ENCODE measurements around the gene WDR31.
"Not testable (repeated sequence)": the region's sequence is repeated elsewhere in the genome, so short reads cannot be mapped to it uniquely, and the experiment has no call there.

WDR31 gene

GRCh38 chr9:113372059-113372458 is 32.0 kb upstream of the WDR31 start:
- no peak overlapping the region for H3K4me3 ChIP-seq (ENCODE audit: low read depth, low read length)
- DNase-seq (ENCODE audit: low read depth), result no peak
- TF ChIP-seq CTCF (IDR thresholded peaks at IDR 0.05; ENCODE audit: control insufficient read depth, extremely low read depth, insufficient read depth), result no peak

GRCh38 chr9:113370806-113371325 is 30.8 kb upstream of the WDR31 start:
- no peak for DNase-seq (ENCODE audit: low read depth)
- no peak for TF ChIP-seq CTCF (IDR thresholded peaks at IDR 0.05; ENCODE audit: control insufficient read depth, extremely low read depth, insufficient read depth)
- H3K4me3 ChIP-seq (ENCODE audit: low read depth, low read length), result no peak overlapping the region

- no peak overlapping the region for H3K4me3 ChIP-seq (ENCODE audit: low read depth, low read length)
- DNase-seq (ENCODE audit: low read depth), result no peak
- TF ChIP-seq CTCF (IDR thresholded peaks at IDR 0.05; ENCODE audit: control insufficient read depth, extremely low read depth, insufficient read depth), result no peak
Measured at GRCh38 chr9:113369855-113370140, 29.7 kb upstream of the WDR31 start.

GRCh38 chr9:113368982-113369854 is 29.1 kb upstream of the WDR31 start:
- H3K4me3 ChIP-seq (ENCODE audit: low read depth, low read length), result no peak overlapping the region
- TF ChIP-seq CTCF (IDR thresholded peaks at IDR 0.05; ENCODE audit: control insufficient read depth, extremely low read depth, insufficient read depth), result no peak
- no peak for DNase-seq (ENCODE audit: low read depth)

- no peak for TF ChIP-seq CTCF (IDR thresholded peaks at IDR 0.05; ENCODE audit: control insufficient read depth, extremely low read depth, insufficient read depth)
- H3K4me3 ChIP-seq (ENCODE audit: low read depth, low read length), result no peak overlapping the region
- no peak for DNase-seq (ENCODE audit: low read depth)
Measured at GRCh38 chr9:113368348-113368981, 28.4 kb upstream of the WDR31 start.

GRCh38 chr9:113365652-113366051 is 25.6 kb upstream of the WDR31 start:
- DNase-seq (ENCODE audit: low read depth); H3K4me3 ChIP-seq (ENCODE audit: low read depth, low read length): not testable (repeated sequence)

GRCh38 chr9:113364951-113365350 is 24.9 kb upstream of the WDR31 start:
- no peak for TF ChIP-seq CTCF (IDR thresholded peaks at IDR 0.05; ENCODE audit: control insufficient read depth, extremely low read depth, insufficient read depth)
- no peak for DNase-seq (ENCODE audit: low read depth)
- H3K4me3 ChIP-seq (ENCODE audit: low read depth, low read length), result no peak overlapping the region
